ENCODE measurements around the gene KLHDC3.

The KLHDC3 gene

DNA sequence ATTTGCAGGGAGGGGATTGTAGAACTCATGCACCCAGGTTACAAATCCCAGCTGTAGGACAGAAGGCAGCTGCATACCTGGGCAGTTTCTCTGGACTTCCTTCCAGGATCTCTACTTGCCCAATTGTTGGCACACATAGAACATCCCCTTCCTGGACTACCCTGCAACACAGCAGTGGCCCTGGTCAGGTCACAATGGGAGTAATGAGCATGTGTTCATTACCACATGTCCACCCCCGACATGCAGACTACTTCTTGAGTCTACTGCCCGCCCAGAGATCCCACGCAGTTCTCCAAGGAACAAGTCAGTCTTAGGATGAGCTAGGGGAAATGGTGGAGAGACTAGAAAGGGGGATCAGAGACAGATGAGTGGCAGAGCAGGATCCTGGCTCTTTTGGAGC is 40.1 kb upstream of the KLHDC3 start:
- no peak for TF ChIP-seq ZBTB7A (IDR thresholded peaks at IDR 0.05; ENCODE audit: low read depth)
- TF ChIP-seq CEBPB (IDR thresholded peaks at IDR 0.05), result no peak
- TF ChIP-seq TAF1 (IDR thresholded peaks at IDR 0.05; ENCODE audit: low read depth), result no peak
- no peak for TF ChIP-seq TEAD4 (IDR thresholded peaks at IDR 0.05)
- TF ChIP-seq, protein P1, sequence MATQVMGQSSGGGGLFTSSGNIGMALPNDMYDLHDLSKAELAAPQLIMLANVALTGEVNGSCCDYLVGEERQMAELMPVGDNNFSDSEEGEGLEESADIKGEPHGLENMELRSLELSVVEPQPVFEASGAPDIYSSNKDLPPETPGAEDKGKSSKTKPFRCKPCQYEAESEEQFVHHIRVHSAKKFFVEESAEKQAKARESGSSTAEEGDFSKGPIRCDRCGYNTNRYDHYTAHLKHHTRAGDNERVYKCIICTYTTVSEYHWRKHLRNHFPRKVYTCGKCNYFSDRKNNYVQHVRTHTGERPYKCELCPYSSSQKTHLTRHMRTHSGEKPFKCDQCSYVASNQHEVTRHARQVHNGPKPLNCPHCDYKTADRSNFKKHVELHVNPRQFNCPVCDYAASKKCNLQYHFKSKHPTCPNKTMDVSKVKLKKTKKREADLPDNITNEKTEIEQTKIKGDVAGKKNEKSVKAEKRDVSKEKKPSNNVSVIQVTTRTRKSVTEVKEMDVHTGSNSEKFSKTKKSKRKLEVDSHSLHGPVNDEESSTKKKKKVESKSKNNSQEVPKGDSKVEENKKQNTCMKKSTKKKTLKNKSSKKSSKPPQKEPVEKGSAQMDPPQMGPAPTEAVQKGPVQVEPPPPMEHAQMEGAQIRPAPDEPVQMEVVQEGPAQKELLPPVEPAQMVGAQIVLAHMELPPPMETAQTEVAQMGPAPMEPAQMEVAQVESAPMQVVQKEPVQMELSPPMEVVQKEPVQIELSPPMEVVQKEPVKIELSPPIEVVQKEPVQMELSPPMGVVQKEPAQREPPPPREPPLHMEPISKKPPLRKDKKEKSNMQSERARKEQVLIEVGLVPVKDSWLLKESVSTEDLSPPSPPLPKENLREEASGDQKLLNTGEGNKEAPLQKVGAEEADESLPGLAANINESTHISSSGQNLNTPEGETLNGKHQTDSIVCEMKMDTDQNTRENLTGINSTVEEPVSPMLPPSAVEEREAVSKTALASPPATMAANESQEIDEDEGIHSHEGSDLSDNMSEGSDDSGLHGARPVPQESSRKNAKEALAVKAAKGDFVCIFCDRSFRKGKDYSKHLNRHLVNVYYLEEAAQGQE (IDR thresholded peaks at IDR 0.05; ENCODE audit: low read depth), result no peak
- TF ChIP-seq, protein P2, sequence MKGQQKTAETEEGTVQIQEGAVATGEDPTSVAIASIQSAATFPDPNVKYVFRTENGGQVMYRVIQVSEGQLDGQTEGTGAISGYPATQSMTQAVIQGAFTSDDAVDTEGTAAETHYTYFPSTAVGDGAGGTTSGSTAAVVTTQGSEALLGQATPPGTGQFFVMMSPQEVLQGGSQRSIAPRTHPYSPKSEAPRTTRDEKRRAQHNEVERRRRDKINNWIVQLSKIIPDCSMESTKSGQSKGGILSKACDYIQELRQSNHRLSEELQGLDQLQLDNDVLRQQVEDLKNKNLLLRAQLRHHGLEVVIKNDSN (IDR thresholded peaks at IDR 0.05), result no peak
- TF ChIP-seq EGR1 (IDR thresholded peaks at IDR 0.05), result no peak
- TF ChIP-seq, protein P3, sequence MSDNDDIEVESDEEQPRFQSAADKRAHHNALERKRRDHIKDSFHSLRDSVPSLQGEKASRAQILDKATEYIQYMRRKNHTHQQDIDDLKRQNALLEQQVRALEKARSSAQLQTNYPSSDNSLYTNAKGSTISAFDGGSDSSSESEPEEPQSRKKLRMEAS (IDR thresholded peaks at IDR 0.05), result no peak
- TF ChIP-seq EP300 (IDR thresholded peaks at IDR 0.05; ENCODE audit: borderline replicate concordance), result no peak
- TF ChIP-seq FOXM1 (IDR thresholded peaks at IDR 0.05; ENCODE audit: borderline replicate concordance, low read depth), result no peak

DNA sequence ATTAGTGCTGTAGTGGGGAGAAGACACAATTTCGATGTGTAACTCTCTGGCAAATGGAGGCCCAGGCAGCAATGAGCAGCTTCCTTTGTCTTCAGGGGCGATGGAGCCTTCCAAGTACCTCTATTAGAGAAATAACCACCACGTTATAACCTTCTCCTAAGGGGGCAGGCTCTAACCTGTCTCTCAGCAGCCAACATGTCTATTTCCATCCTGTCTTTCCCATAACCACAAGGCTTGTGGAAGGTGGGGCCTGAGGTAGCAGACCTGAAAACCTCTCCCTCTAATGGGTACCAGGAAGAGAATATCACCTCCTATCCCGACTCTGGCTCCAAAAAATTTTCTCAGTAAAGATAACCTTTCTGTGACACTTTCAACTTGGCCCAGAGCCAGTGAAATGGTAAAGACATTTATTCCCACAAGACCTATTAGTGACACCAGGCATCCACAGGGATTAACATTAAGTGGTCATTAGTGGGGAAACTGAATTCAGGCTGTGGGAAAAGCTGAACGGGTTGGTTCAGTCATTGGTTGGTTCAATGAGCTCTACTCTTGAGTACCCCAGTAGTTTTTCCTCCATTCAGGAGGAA is 39.0 kb upstream of the KLHDC3 start:
- TF ChIP-seq ZBTB7A (IDR thresholded peaks at IDR 0.05; ENCODE audit: low read depth) (no peak), TAF1 (IDR thresholded peaks at IDR 0.05; ENCODE audit: low read depth) (no peak), TCF12 (IDR thresholded peaks at IDR 0.05; ENCODE audit: low read depth) (no peak), CEBPB (IDR thresholded peaks at IDR 0.05) (no peak), CREB1 (IDR thresholded peaks at IDR 0.05; ENCODE audit: low read depth) (no peak), EP300 (IDR thresholded peaks at IDR 0.05; ENCODE audit: borderline replicate concordance) (no peak), RAD21 (IDR thresholded peaks at IDR 0.05; ENCODE audit: low read depth) (no peak), TEAD4 (IDR thresholded peaks at IDR 0.05) (no peak), YY1 (IDR thresholded peaks at IDR 0.05; ENCODE audit: low read depth) (no peak), EGR1 (IDR thresholded peaks at IDR 0.05) (no peak)
- TF ChIP-seq, protein P1 (IDR thresholded peaks at IDR 0.05; ENCODE audit: low read depth), result no peak
- TF ChIP-seq, protein P3 (IDR thresholded peaks at IDR 0.05), result no peak
- TF ChIP-seq, protein P2 (IDR thresholded peaks at IDR 0.05), result no peak

DNA sequence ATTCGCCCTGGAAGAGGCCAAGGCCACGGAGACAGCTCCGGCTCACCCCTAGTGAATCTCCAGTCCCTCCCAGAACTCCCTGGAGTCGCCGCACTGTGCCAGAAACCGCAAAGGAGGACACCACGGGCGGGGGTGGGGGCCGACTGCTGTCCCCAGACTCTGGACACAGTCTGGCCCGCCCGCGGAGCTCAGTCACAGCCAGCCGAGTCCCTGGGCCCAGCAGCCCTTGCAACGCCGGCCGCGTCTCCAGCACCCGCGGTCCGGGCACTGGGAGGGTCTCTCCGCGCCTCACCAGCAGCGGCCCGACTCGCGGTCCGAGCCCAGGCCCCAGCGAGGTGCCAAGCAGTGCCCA is 35.6 kb upstream of the KLHDC3 start:
- TF ChIP-seq CREB1 (IDR thresholded peaks at IDR 0.05; ENCODE audit: low read depth) (no peak), EGR1 (IDR thresholded peaks at IDR 0.05) (no peak), ZBTB7A (IDR thresholded peaks at IDR 0.05; ENCODE audit: low read depth) (no peak), EP300 (IDR thresholded peaks at IDR 0.05; ENCODE audit: borderline replicate concordance) (no peak), TAF1 (IDR thresholded peaks at IDR 0.05; ENCODE audit: low read depth) (no peak), YY1 (IDR thresholded peaks at IDR 0.05; ENCODE audit: low read depth) (no peak), FOXM1 (IDR thresholded peaks at IDR 0.05; ENCODE audit: borderline replicate concordance, low read depth) (no peak), TCF12 (IDR thresholded peaks at IDR 0.05; ENCODE audit: low read depth) (no peak), CEBPB (IDR thresholded peaks at IDR 0.05) (no peak), NFIC (IDR thresholded peaks at IDR 0.05) (no peak), TEAD4 (IDR thresholded peaks at IDR 0.05) (no peak)
- TF ChIP-seq, protein P2 (IDR thresholded peaks at IDR 0.05), result no peak
- TF ChIP-seq, protein P3 (IDR thresholded peaks at IDR 0.05), result no peak
- TF ChIP-seq, protein P1 (IDR thresholded peaks at IDR 0.05; ENCODE audit: low read depth), result no peak

Data from Ishikawa (cell line).